ENCODE results near the gene VPS35. TPM values are rescaled to one million over a fixed set of nuclear protein-coding genes. Genes with fewer than 3 reads are reported as not detected.

Gene VPS35
- total RNA-seq, 4 donors from 2014 or later: 48.1 to 96.2 (median 56.1) TPM

GRCh38 chr16:46613352-46613751, 75.6 kb downstream of the VPS35 start:
- no peaks in the 10 kb centered on the region for H3K36me3 ChIP-seq
- H3K27ac ChIP-seq: no peak overlapping the region
- no peaks in the 10 kb centered on the region for H3K9me3 ChIP-seq
- TF ChIP-seq CTCF (IDR thresholded peaks at IDR 0.05) (no peak), POLR2A (IDR thresholded peaks at IDR 0.05) (no peak)
- no peaks in the 10 kb centered on the region for H3K4me1 ChIP-seq
- no peaks in the 10 kb centered on the region for H3K27me3 ChIP-seq
- DNase-seq: no peak
- H3K4me3 ChIP-seq: no peak overlapping the region

DNA sequence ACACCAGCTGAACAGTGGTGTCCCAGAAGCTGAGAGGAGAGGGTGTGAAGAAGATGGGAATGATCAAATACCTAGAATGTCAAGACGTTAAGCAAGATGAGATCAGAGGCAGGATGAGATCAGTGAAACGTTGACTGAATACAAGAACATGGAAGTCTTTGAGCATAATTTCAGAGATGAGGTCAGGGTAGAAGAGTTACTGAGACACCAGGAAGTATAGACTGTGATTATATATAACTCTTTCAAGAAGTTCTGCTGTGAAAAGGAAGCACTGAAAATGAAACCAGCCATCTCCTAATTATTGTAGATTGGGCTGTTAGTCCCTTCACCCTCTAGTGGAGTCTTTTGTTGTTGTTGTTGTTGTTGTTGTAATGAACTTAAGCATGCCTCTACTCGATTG, 76.9 kb downstream of the VPS35 start:
- Histone ChIP-seq H3K4me1 (no peaks in the 10 kb centered on the region), H3K36me3 (no peaks in the 10 kb centered on the region), H3K4me3 (no peak overlapping the region), H3K27me3 (no peaks in the 10 kb centered on the region), H3K9me3 (no peaks in the 10 kb centered on the region), H3K27ac (no peak overlapping the region)
- TF ChIP-seq POLR2A (IDR thresholded peaks at IDR 0.05) (no peak), CTCF (IDR thresholded peaks at IDR 0.05) (no peak)
- no peak for DNase-seq

DNA sequence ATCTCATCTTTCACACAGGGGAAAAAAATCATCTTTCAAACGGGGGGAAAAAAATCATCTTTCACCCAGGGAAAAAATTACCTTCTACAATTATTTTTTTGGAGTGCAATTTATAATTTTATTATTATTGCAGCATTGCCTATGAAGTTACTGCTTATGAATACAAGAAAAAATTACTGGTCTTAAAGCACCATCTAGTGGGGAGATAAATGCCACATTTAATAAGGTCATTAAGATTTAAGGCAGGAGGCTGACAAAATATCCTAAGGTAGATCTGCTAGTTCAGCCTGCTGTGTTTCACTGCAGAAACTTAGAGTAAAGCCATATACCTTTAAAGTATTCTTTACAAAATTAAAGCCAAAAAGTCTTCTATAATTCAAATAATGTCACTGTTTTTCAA, 81.4 kb downstream of the VPS35 start:
- Histone ChIP-seq H3K27ac (no peak overlapping the region), H3K4me1 (no peaks in the 10 kb centered on the region), H3K9me3 (no peaks in the 10 kb centered on the region), H3K4me3 (no peak overlapping the region), H3K27me3 (no peaks in the 10 kb centered on the region), H3K36me3 (no peaks in the 10 kb centered on the region)
- DNase-seq: no peak
- TF ChIP-seq POLR2A (IDR thresholded peaks at IDR 0.05): no peak
- TF ChIP-seq CTCF (IDR thresholded peaks at IDR 0.05): peak in 4 of 6 experiments; percentile 38 to 53 (median 46)

GRCh38 chr16:46606231-46606630, 82.7 kb downstream of the VPS35 start:
- H3K27ac ChIP-seq: no peak overlapping the region
- TF ChIP-seq CTCF (IDR thresholded peaks at IDR 0.05): no peak
- no peak for TF ChIP-seq POLR2A (IDR thresholded peaks at IDR 0.05)
- no peaks in the 10 kb centered on the region for H3K9me3 ChIP-seq
- no peak overlapping the region for H3K4me3 ChIP-seq
- no peaks in the 10 kb centered on the region for H3K27me3 ChIP-seq
- DNase-seq: no peak
- H3K4me1 ChIP-seq: no peaks in the 10 kb centered on the region
- H3K36me3 ChIP-seq: no peaks in the 10 kb centered on the region

Other genes with a start within 250 kb of the VPS35 start
- gene SHCBP1, start 67.8 kb downstream of the VPS35 start, total RNA-seq: 10 to 100 TPM in 1 of 4 donors, 1 to 10 TPM in 1, under 1 TPM in 1, not detected in 1; 0.85 to 23.9 (median 1.1) TPM
- 1 to 10 TPM; 1.9 to 9.1 (median 5.1) TPM for gene ORC6, start 481 bp upstream of the VPS35 start, total RNA-seq
- gene MYLK3, start 59.2 kb upstream of the VPS35 start, total RNA-seq: not detected
- 10 to 100 TPM in 2 of 4 donors, 1 to 10 TPM in 2; 7.9 to 13.5 (median 10.6) TPM for gene C16orf87, start 142.0 kb upstream of the VPS35 start, total RNA-seq
- 10 to 100 TPM in 3 of 4 donors, 1 to 10 TPM in 1; 9.6 to 23.1 (median 18.2) TPM for gene GPT2, start 195.2 kb upstream of the VPS35 start, total RNA-seq